ENCODE data around the gene EME2. TPM values are rescaled to one million over a fixed set of nuclear protein-coding genes. Genes with fewer than 3 reads are reported as not detected.

Gene EME2
- total RNA-seq, 1 experiment from 2014 or later: 36.3 TPM

DNA sequence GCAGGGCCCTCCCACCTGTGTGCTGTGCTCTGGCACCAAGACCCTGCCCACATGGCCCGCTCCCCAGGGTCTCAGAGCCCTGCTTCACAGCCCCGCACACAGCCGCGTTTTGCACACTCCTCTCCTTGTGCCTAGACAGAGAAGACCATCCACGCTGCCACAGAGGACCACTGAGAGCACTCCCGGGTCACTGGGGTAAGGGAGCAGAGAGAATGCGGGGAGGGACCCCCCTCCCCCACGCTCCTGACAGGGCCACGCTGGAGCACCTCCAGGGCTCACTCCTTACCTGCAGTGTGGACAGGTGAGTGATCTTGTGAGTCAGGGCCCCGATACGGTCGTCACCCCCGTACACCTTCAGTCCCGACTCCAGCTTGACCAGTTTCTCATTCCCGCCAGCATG lies 47.0 kb downstream of the EME2 start:
- H3K27me3 ChIP-seq (ENCODE audit: insufficient read depth, low read length): no peaks in the 10 kb centered on the region
- H3K9me2 ChIP-seq (ENCODE audit: insufficient read depth): no peaks in the 10 kb centered on the region
- H2AFZ ChIP-seq (ENCODE audit: low read depth, low read length, poor library complexity, severe bottlenecking): no peak overlapping the region
- no peaks in the 10 kb centered on the region for H4K20me1 ChIP-seq (ENCODE audit: insufficient read depth)
- H3K9me3 ChIP-seq (ENCODE audit: control insufficient read depth in 1 of 2, insufficient read depth in 1 of 2, low read depth in 1 of 2, low read length in 2 of 2): no peaks in the 10 kb centered on the region
- no peak overlapping the region for H3K9ac ChIP-seq (ENCODE audit: low read length)
- DNase-seq (ENCODE audit: low read depth, low spot score) (no peak), ATAC-seq (no peak)
- H3K79me2 ChIP-seq (ENCODE audit: insufficient read depth, low read length): no peaks in the 10 kb centered on the region
- H3K4me2 ChIP-seq (ENCODE audit: low read length): no peak overlapping the region
- no peaks in the 10 kb centered on the region for H3K4me1 ChIP-seq (ENCODE audit: control insufficient read depth in 1 of 2, insufficient read depth in 2 of 2, low read length in 2 of 2)
- CTCF ChIA-PET: no interaction called here
- TF ChIP-seq MAX (IDR thresholded peaks at IDR 0.05) (no peak), ATF3 (IDR thresholded peaks at IDR 0.05) (no peak), SRF (IDR thresholded peaks at IDR 0.05; ENCODE audit: low read depth) (no peak), SIN3A (IDR thresholded peaks at IDR 0.05; ENCODE audit: low read depth) (no peak), POLR2A (IDR thresholded peaks at IDR 0.05; ENCODE audit: borderline replicate concordance, extremely low read depth, insufficient read depth, insufficient read length) (no peak), YY1 (IDR thresholded peaks at IDR 0.05; ENCODE audit: extremely low read depth, insufficient replicate concordance, low read depth, low read length) (no peak), RAD21 (IDR thresholded peaks at IDR 0.05; ENCODE audit: low read depth) (no peak), POLR2AphosphoS5 (IDR thresholded peaks at IDR 0.05; ENCODE audit: low read depth, low read length) (no peak), EZH2phosphoT487 (IDR thresholded peaks at IDR 0.05; ENCODE audit: borderline replicate concordance) (no peak), ZFX (IDR thresholded peaks at IDR 0.05) (no peak), JUND (IDR thresholded peaks at IDR 0.05) (no peak), CEBPB (IDR thresholded peaks at IDR 0.05; ENCODE audit: low read depth) (no peak), ELF1 (IDR thresholded peaks at IDR 0.05; ENCODE audit: borderline replicate concordance, low read depth) (no peak), CBX3 (IDR thresholded peaks at IDR 0.05; ENCODE audit: low read depth) (no peak), TCF7L2 (IDR thresholded peaks at IDR 0.05; ENCODE audit: borderline replicate concordance, extremely low read depth, insufficient read depth, insufficient read length) (no peak), EZH2 (IDR thresholded peaks at IDR 0.05) (no peak), FOSL1 (IDR thresholded peaks at IDR 0.05; ENCODE audit: low read depth) (no peak), SP1 (IDR thresholded peaks at IDR 0.05; ENCODE audit: low read depth) (no peak), CTCF (IDR thresholded peaks at IDR 0.05 in 2 of 3, conservative IDR thresholded peaks at IDR 0.05 in 1 of 3; ENCODE audit: borderline replicate concordance in 1 of 3, insufficient read depth in 1 of 3, low read depth in 2 of 3, low read length in 2 of 3) (no peak)
- TF ChIP-seq, protein P1, sequence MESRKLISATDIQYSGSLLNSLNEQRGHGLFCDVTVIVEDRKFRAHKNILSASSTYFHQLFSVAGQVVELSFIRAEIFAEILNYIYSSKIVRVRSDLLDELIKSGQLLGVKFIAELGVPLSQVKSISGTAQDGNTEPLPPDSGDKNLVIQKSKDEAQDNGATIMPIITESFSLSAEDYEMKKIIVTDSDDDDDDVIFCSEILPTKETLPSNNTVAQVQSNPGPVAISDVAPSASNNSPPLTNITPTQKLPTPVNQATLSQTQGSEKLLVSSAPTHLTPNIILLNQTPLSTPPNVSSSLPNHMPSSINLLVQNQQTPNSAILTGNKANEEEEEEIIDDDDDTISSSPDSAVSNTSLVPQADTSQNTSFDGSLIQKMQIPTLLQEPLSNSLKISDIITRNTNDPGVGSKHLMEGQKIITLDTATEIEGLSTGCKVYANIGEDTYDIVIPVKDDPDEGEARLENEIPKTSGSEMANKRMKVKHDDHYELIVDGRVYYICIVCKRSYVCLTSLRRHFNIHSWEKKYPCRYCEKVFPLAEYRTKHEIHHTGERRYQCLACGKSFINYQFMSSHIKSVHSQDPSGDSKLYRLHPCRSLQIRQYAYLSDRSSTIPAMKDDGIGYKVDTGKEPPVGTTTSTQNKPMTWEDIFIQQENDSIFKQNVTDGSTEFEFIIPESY (IDR thresholded peaks at IDR 0.05; ENCODE audit: extremely low read depth, insufficient replicate concordance, low read length): no peak
- no peak overlapping the region for H3K4me3 ChIP-seq (replicated peaks in 1 of 2; ENCODE audit: low read depth in 1 of 2, low read length in 2 of 2)
- H3K27ac ChIP-seq (ENCODE audit: low read depth, low read length): no peak overlapping the region
- RAD21 ChIA-PET (ENCODE audit: low non-redundant PET in 1 of 2, low total read pairs in 2 of 2, uncharacterized antibody in 2 of 2, unreplicated experiment in 2 of 2): no interaction called here
- POLR2A ChIA-PET: no interaction called here
- intact Hi-C loops (cut with micrococcal nuclease): no loop called here
- BruUV-seq (replicated peaks): no TSS peak
- 0 out of 4 replicates have a peak, but pooled peaks cover 2 to 5% of the 10 kb centered on the region in 2 experiments for H3K36me3 ChIP-seq (ENCODE audit: control insufficient read depth in 1 of 2, insufficient read depth in 2 of 2, low read length in 2 of 2)
